PC-9 (cell line): ENCODE results near the gene DCAKD. TPM values are rescaled to one million over a fixed set of nuclear protein-coding genes. Genes with fewer than 3 reads are reported as not detected.

Experiments used
- BruUV-seq: library from RNA; stranded (reverse); fragments of 400-500 nt; replicated peaks from 2 replicates; lab custom pipeline; 2021; lab: Mats Ljungman, UMichigan
- CTCF ChIA-PET: fragments of 300-600 bp; sonication (Branson Sonifier 250); formaldehyde crosslinking; loops from one replicate; lab custom pipeline; 2022; ENCODE audit warnings: antibody characterized with exemption; lab: Charles Lee
- POLR2A ChIA-PET: fragments of 300-600 bp; sonication (Branson Sonifier 250); formaldehyde crosslinking; loops from one replicate; lab custom pipeline; 2022; ENCODE audit warnings: antibody characterized with exemption; ENCODE audit not compliant: unreplicated experiment; lab: Charles Lee
- DNase-seq, 2 experiments: peaks; one replicate each; pipeline versions ENCODE4 v3.0.0 to v3.0.0-alpha.2; 2015 to 2022; ENCODE audit warnings: mixed read lengths in 1 of 2
- H2AFZ ChIP-seq: fragments of 200-600 bp; sonication (generic); 2 replicates; pipeline ENCODE4 v1.8.1; 2017; ENCODE audit warnings: antibody characterized with exemption
- H3F3A ChIP-seq: fragments of 200-600 bp; sonication (generic); 2 replicates; pipeline ENCODE4 v1.8.1; 2017; ENCODE audit warnings: antibody characterized with exemption, mild to moderate bottlenecking, low read depth; ENCODE audit not compliant: insufficient read depth
- H3K27ac ChIP-seq: fragments of 200-600 bp; sonication (generic); 2 replicates; pipeline ENCODE4 v1.6.1; 2016; ENCODE audit warnings: mixed run types
- H3K27me3 ChIP-seq: fragments of 200-600 bp; sonication (generic); 2 replicates; pipeline ENCODE4 v1.6.1; 2016; ENCODE audit warnings: low read depth, mixed run types; ENCODE audit not compliant: insufficient read depth
- H3K36me3 ChIP-seq: fragments of 200-600 bp; sonication (generic); 2 replicates; pipeline ENCODE4 v1.6.1; 2016; ENCODE audit warnings: low read depth, mixed run types
- H3K4me1 ChIP-seq: fragments of 200-600 bp; sonication (generic); replicated peaks from 2 replicates; pipeline ENCODE4 v1.6.1; 2016; ENCODE audit warnings: mixed run types; ENCODE audit not compliant: insufficient read depth
- H3K4me2 ChIP-seq: fragments of 200-600 bp; sonication (generic); 2 replicates; pipeline ENCODE4 v1.6.1; 2017; ENCODE audit warnings: mixed run types
- H3K4me3 ChIP-seq: fragments of 200-600 bp; sonication (generic); 2 replicates; pipeline ENCODE4 v1.6.1; 2016; ENCODE audit warnings: mixed run types
- H3K79me2 ChIP-seq: fragments of 200-600 bp; sonication (generic); 2 replicates; pipeline ENCODE4 v1.6.1; 2017; ENCODE audit warnings: low read depth, mixed run types
- H3K9me2 ChIP-seq: fragments of 200-600 bp; sonication (generic); 2 replicates; pipeline ENCODE4 v1.8.1; 2017; ENCODE audit warnings: mild to moderate bottlenecking; ENCODE audit not compliant: insufficient read depth
- H3K9me3 ChIP-seq: fragments of 200-600 bp; sonication (generic); 2 replicates; pipeline ENCODE4 v1.8.1; 2016; ENCODE audit warnings: low read depth; ENCODE audit not compliant: insufficient read depth
- H4K20me1 ChIP-seq: fragments of 200-600 bp; sonication (generic); 2 replicates; pipeline ENCODE4 v1.8.1; 2017; ENCODE audit not compliant: insufficient read depth
- EZH2 ChIP-seq: fragments of 200-600 bp; sonication (generic); IDR thresholded peaks from 2 replicates; pipeline ENCODE4 v1.8.0; 2017; ENCODE audit warnings: antibody characterized with exemption, low read depth
- intact Hi-C: fragments of 100-400 bp; cut with micrococcal nuclease; formaldehyde crosslinking; loops from one replicate; pipeline ENCODE4 v1.10.0; 2022; ENCODE audit not compliant: unreplicated experiment
- total RNA-seq: library from RNA; stranded (reverse); gene quantifications from 2 replicates; pipeline ENCODE4 v1.2.3, GENCODE V29; 2021
- TF ChIP-seq, protein P1 (sequence below): fragments of 200-600 bp; sonication (generic); conservative IDR thresholded peaks from 2 replicates; pipeline ENCODE4 v1.6.1; 2017; ENCODE audit warnings: mixed run types, antibody characterized with exemption, mild to moderate bottlenecking, moderate library complexity

Gene DCAKD
- total RNA-seq, 1 experiment from 2014 or later: 68.8 TPM

DNA sequence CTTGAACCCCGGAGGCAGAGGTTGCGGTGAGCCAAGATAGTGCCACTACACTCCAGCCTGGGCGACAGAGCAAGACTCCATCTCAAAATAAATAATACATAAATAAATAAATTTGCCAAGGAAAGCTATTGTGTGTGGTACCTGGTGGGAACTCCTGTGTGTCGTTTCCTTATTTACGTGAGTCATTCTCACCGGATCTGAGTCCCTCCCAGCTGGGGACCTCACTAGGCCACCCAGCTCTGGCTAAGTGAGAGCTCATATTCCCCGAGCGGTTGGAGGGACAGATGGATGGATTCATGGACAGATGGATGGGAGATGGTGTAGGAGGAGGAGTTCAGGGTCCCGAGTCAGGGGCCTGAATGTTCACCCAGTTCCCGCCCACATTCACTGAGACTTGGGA lies 60.4 kb downstream of the DCAKD start:
- Histone ChIP-seq H3K9me2 (no peaks in the 10 kb centered on the region), H3K36me3 (no peaks in the 10 kb centered on the region), H3K27me3 (peaks cover 10% of the 10 kb centered on the region; the same call in 1 of the 2 replicates), H3K79me2 (no peaks in the 10 kb centered on the region), H3K9me3 (no peaks in the 10 kb centered on the region), H2AFZ (no peak overlapping the region), H3K4me1 (peaks cover 8% of the 10 kb centered on the region; the same call in 1 of the 2 replicates), H4K20me1 (no peaks in the 10 kb centered on the region), H3K4me2 (no peak overlapping the region), H3K4me3 (no peak overlapping the region), H3K27ac (no peak overlapping the region), H3F3A (no peaks in the 10 kb centered on the region)
- DNase-seq: peak in 1 of 2 experiments; percentile 37
- CTCF ChIA-PET: no interaction called here
- TF ChIP-seq EZH2: no peak
- TF ChIP-seq, protein P1, sequence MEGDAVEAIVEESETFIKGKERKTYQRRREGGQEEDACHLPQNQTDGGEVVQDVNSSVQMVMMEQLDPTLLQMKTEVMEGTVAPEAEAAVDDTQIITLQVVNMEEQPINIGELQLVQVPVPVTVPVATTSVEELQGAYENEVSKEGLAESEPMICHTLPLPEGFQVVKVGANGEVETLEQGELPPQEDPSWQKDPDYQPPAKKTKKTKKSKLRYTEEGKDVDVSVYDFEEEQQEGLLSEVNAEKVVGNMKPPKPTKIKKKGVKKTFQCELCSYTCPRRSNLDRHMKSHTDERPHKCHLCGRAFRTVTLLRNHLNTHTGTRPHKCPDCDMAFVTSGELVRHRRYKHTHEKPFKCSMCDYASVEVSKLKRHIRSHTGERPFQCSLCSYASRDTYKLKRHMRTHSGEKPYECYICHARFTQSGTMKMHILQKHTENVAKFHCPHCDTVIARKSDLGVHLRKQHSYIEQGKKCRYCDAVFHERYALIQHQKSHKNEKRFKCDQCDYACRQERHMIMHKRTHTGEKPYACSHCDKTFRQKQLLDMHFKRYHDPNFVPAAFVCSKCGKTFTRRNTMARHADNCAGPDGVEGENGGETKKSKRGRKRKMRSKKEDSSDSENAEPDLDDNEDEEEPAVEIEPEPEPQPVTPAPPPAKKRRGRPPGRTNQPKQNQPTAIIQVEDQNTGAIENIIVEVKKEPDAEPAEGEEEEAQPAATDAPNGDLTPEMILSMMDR: no peak
- POLR2A ChIA-PET: interaction anchor here (0.6 to 0.7 kb wide), 2 partner anchors 97 to 1045 kb away, joined by 3 to 10 read pairs; no protein-coding TSS in a partner anchor
- intact Hi-C loops: no loop called here
- BruUV-seq: no TSS peak

DNA sequence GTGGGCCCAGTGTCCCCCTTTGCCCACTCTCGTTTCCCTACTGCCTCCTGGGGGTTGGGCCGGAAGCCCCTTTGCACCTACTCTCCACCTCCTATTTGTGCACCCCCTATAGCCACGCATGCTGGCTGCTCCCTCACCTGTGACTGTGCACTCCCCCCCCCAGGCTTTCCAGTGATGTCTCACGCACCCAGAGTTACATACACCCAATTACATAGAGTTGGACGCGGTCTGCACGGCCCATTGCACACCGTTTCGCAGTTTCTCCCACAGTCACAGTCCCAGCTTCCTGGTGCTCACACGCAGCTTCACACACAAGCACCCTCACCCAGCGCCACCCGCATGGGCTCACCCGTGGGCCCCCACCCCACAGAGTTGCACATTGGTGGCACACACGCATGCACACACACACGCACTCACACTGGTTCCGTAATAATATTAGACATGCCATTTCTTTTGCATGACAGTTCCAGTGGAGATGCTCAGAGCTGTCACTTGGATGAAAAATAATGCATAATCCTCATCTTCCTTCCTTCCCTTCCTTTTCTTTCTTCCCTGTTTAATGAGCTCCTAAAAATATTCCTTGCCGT lies 61.8 kb downstream of the DCAKD start:
- BruUV-seq: no TSS peak
- H3K27ac ChIP-seq: no peak overlapping the region
- peaks cover 4% of the 10 kb centered on the region for H3K27me3 ChIP-seq
- no peak overlapping the region for H2AFZ ChIP-seq
- DNase-seq: no peak
- ChIA-PET CTCF (no interaction called here), POLR2A (no interaction called here)
- H3K4me3 ChIP-seq: no peak overlapping the region
- no peaks in the 10 kb centered on the region for H4K20me1 ChIP-seq
- H3K9me2 ChIP-seq: no peaks in the 10 kb centered on the region
- no peaks in the 10 kb centered on the region for H3K79me2 ChIP-seq
- TF ChIP-seq, protein P1: no peak
- TF ChIP-seq EZH2: no peak
- no peak overlapping the region for H3K4me2 ChIP-seq
- intact Hi-C loops: no loop called here
- H3K36me3 ChIP-seq: no peaks in the 10 kb centered on the region
- H3K9me3 ChIP-seq: no peaks in the 10 kb centered on the region
- peaks cover 8% of the 10 kb centered on the region; the same call in 1 of the 2 replicates for H3K4me1 ChIP-seq
- H3F3A ChIP-seq: no peaks in the 10 kb centered on the region

DNA sequence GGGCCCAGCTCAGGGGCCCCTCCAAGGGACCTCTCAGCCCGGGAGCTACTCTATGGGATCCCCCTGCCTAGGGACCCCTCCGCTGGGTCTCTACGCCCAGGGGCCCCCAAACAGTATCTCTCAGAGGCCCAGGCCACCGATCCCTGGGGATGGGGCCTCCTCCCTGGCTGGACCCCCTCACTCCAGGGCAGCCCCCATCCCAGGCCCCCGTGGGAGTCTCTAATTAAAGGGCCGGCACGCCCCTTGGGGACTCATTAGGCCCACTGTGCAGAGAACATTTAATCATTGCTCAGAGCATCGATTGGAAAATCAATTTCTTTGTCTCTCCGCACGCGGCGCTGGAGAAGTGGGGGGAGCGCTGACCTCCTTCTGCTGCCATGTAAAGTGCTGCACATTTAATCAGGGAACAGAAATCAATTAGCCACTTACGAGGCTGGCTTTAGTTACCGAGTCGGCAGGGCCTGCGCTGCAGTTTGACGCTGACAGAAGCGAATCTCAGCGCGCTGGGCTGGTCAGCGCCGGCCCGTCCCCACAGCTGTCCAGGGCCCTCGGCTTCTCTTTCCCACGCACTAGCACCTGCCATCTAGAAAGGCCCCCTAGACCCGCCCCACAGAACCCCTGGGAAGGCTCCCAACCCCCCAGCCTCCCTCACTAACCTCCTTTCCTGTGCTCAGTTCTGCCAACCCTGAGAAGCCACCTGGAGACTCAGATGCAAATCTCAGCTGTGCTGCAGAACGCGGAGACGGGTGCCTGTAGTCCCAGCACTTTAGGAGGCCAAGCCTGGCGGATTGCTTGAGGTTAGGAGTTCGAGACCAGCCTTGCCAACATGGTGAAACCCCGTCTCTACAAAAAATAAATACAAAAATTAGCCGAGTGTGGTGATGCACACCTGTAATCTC lies 63.1 kb downstream of the DCAKD start:
- Histone ChIP-seq H3F3A (no peaks in the 10 kb centered on the region), H3K27me3 (peaks cover 3% of the 10 kb centered on the region; the same call in 1 of the 2 replicates), H3K4me2 (no peak overlapping the region), H3K27ac (no peak overlapping the region), H3K9me3 (no peaks in the 10 kb centered on the region), H3K36me3 (no peaks in the 10 kb centered on the region), H3K79me2 (no peaks in the 10 kb centered on the region), H2AFZ (no peak overlapping the region), H3K9me2 (no peaks in the 10 kb centered on the region), H3K4me3 (no peak overlapping the region), H3K4me1 (peaks cover 8% of the 10 kb centered on the region; the same call in 1 of the 2 replicates), H4K20me1 (no peaks in the 10 kb centered on the region)
- TF ChIP-seq EZH2: no peak
- TF ChIP-seq, protein P1: no peak
- ChIA-PET CTCF (no interaction called here), POLR2A (no interaction called here)
- BruUV-seq: no TSS peak
- intact Hi-C loops: no loop called here
- no peak for DNase-seq
